NB4 (cell line): Measurements from ENCODE around the gene CPZ.

ENCODE experiments used
- DNase-seq: peaks from one replicate; pipeline ENCODE4 v3.0.0; 2010; ENCODE audit warnings: low read depth
- H3K4me3 ChIP-seq: one replicate; pipeline ENCODE4 v1.5.1; 2011; ENCODE audit warnings: mild to moderate bottlenecking, low read depth, low read length, moderate library complexity
- MAX ChIP-seq: IDR thresholded peaks from 2 replicates; pipeline ENCODE4 v1.6.1; 2011; ENCODE audit warnings: low read depth, low read length
- MYC ChIP-seq: IDR thresholded peaks from 2 replicates; pipeline ENCODE4 v1.6.1; 2011; ENCODE audit warnings: low read depth, low read length
- POLR2A ChIP-seq: IDR thresholded peaks from 2 replicates; pipeline ENCODE4 v1.6.1; 2011; ENCODE audit warnings: mild to moderate bottlenecking; ENCODE audit not compliant: insufficient read length; ENCODE audit errors: extremely low read depth
- TF ChIP-seq, protein P1 (sequence below): IDR thresholded peaks from one replicate; pipeline ENCODE4 v1.5.1; 2012; ENCODE audit warnings: low read depth, low read length

The CPZ gene

DNA sequence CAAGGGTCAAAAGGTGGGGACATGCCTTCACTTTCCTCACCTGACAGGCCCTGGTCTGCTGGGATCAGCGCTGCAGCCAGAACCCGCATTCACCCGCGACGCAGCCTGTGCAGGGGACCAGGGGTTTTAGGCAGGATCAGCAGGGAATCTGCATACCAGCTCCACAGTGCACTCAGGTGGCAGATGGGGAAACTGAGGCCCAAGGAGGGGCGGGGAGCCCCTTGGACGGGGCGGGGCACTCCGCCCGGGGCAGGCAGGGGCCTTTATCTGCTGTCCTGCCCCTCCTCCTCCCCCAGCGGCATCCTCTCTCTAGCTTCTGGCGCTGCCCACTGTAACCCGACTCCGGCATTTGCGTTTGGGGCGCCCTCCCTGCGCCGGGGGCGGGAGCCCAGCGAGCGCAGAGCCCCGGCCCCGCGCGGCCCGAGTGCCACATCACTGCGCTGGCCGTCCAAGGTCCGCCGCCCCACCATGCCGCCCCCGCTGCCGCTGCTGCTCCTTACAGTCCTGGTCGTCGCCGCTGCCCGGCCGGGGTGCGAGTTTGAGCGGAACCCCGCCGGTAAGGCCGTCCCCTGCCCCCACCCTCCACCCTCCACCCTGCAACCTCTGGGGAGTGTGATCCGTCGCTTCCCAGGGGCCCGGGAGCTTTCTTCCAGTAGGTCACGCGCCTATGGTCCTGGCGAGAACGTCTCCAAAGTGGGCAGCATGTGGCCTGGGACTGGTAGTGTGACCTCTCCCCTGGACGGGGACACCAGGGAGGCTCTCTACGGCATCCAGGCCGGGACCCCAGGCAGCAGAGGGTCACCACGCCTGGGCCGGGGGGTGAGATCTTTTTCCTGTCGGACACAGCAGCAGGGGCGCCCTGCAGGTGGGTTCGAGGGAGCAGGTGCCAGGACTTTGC is at the start of gene CPZ:
Gene CPZ, plus strand, starts transcription at position 400 of the 898 bp plus-strand sequence. Its CDS starts 69 bp downstream, at position 469.
- H3K4me3 ChIP-seq = no peak within 1 kb of the TSS
- TF ChIP-seq MAX (no peak), MYC (no peak), POLR2A (no peak)
- TF ChIP-seq, protein P1, sequence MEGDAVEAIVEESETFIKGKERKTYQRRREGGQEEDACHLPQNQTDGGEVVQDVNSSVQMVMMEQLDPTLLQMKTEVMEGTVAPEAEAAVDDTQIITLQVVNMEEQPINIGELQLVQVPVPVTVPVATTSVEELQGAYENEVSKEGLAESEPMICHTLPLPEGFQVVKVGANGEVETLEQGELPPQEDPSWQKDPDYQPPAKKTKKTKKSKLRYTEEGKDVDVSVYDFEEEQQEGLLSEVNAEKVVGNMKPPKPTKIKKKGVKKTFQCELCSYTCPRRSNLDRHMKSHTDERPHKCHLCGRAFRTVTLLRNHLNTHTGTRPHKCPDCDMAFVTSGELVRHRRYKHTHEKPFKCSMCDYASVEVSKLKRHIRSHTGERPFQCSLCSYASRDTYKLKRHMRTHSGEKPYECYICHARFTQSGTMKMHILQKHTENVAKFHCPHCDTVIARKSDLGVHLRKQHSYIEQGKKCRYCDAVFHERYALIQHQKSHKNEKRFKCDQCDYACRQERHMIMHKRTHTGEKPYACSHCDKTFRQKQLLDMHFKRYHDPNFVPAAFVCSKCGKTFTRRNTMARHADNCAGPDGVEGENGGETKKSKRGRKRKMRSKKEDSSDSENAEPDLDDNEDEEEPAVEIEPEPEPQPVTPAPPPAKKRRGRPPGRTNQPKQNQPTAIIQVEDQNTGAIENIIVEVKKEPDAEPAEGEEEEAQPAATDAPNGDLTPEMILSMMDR = no peak

GRCh38 chr4:8542776-8543525 is 49.6 kb upstream of the CPZ start:
- DNase-seq = no peak
- TF ChIP-seq MYC = no peak
- no peak for TF ChIP-seq MAX
- TF ChIP-seq POLR2A = no peak
- TF ChIP-seq, protein P1 = no peak
- no peak overlapping the region for H3K4me3 ChIP-seq

More for the DNA sequence above, at the start of gene CPZ:
- no peak for DNase-seq

GRCh38 chr4:8543623-8544022 is 48.9 kb upstream of the CPZ start:
- peak; percentile 50 for DNase-seq
- TF ChIP-seq, protein P1 = no peak
- no peak overlapping the region for H3K4me3 ChIP-seq

DNA sequence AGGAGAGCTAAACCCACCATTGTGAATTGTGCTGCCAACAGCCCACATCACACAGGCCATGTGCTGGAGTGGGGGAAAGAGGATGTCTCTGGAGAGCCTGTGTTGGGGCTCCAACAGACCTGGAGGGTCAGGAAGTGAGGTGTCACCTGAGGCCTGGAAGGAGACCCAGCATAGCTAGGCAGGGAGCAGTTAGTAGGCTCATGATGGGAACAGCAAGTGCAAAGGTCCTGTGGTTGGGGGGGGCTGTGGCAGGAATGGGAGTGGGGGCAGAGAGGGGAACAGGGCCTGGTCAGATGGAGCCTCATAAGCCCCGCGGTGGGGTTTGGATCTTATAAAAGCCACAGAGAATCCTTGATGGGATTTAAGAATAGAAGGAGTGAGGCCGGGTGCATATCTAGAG is 48.3 kb upstream of the CPZ start:
- TF ChIP-seq, protein P1 = no peak
- TF ChIP-seq MYC (no peak), POLR2A (no peak), MAX (no peak)
- DNase-seq = no peak
- H3K4me3 ChIP-seq = no peak overlapping the region

GRCh38 chr4:8544741-8545438 is 47.7 kb upstream of the CPZ start:
- no peak overlapping the region for H3K4me3 ChIP-seq
- TF ChIP-seq, protein P1 = no peak
- TF ChIP-seq MYC = no peak
- TF ChIP-seq MAX = no peak
- DNase-seq = peak; percentile 87
